SK-N-MC (cell line): ENCODE results near the gene ETV3.

ENCODE experiments used
- DNase-seq: peaks from one replicate; pipeline ENCODE4 v3.0.0-alpha.2; 2011; ENCODE audit warnings: low read depth, low spot score
- H3K27ac ChIP-seq: fragments of 200-600 bp; sonication (generic); 2 replicates; pipeline ENCODE4 v1.5.1; 2016; ENCODE audit warnings: mixed run types
- H3K36me3 ChIP-seq: fragments of 200-600 bp; sonication (generic); 2 replicates; pipeline ENCODE4 v1.6.1; 2017; ENCODE audit warnings: antibody characterized with exemption, low read length, mixed read lengths; ENCODE audit not compliant: insufficient read depth
- H3K4me3 ChIP-seq: fragments of 200-600 bp; sonication (generic); 2 replicates; pipeline ENCODE4 v1.5.1; 2016
- H3K9ac ChIP-seq: fragments of 200-600 bp; sonication (generic); 2 replicates; pipeline ENCODE4 v1.8.0; 2017; ENCODE audit warnings: mixed run types, mixed read lengths; ENCODE audit not compliant: insufficient read length
- H3K9me3 ChIP-seq: fragments of 200-600 bp; sonication (generic); 2 replicates; pipeline ENCODE4 v1.6.1; 2017; ENCODE audit warnings: low read depth, mild to moderate bottlenecking, antibody characterized with exemption, low read length, moderate library complexity, mixed read lengths
- EZH2 ChIP-seq: fragments of 200-600 bp; sonication (generic); IDR thresholded peaks from one replicate; pipeline ENCODE4 v1.6.1; 2017; ENCODE audit warnings: antibody characterized with exemption
- FOXP2 ChIP-seq: optimal IDR thresholded peaks from 2 replicates; pipeline ENCODE3; 2011; ENCODE audit warnings: mild to moderate bottlenecking, moderate library complexity; ENCODE audit not compliant: insufficient read depth; ENCODE audit errors: extremely low read length, control extremely low read depth
- POLR2AphosphoS5 ChIP-seq: IDR thresholded peaks from 2 replicates; pipeline ENCODE4 v1.6.1; 2012; ENCODE audit warnings: mild to moderate bottlenecking, low read depth, low read length, borderline replicate concordance

The ETV3 gene

DNA sequence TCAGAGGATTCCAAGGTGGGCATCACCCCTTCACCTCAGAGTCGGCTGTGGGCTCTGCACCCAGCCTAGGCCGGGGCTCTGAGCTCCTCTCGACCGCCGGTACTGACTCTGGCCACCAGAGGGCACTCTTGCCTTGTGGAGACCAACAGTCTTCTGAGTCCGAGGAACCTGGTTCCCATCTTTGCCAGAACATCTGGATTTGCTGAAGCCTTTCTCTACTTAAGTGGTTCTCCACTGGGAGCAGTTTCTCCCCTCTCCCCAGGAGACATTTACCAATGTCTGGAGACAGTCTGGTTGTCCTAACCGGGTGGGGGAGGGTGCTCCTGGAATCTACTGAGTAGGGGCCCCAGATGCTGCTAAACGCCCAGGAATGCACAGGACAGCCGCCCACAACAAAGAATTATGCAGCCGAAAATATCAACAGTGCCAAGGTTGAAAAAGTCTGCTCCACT, 48.0 kb downstream of the ETV3 start:
- no peaks in the 10 kb centered on the region for H3K36me3 ChIP-seq

GRCh38 chr1:157089789-157090188, 48.4 kb downstream of the ETV3 start:
- H3K27ac ChIP-seq = no peak overlapping the region
- no peak overlapping the region for H3K4me3 ChIP-seq
- H3K36me3 ChIP-seq = no peaks in the 10 kb centered on the region
- H3K9me3 ChIP-seq = no peaks in the 10 kb centered on the region
- TF ChIP-seq EZH2 = no peak
- no peak for TF ChIP-seq POLR2AphosphoS5
- no peak for TF ChIP-seq FOXP2
- no peak for DNase-seq
- no peak overlapping the region for H3K9ac ChIP-seq

More for the DNA sequence above, 48.0 kb downstream of the ETV3 start:
- peak overlapping the region; percentile 66 for H3K4me3 ChIP-seq
- no peak for TF ChIP-seq POLR2AphosphoS5
- no peak for TF ChIP-seq EZH2
- TF ChIP-seq FOXP2 = no peak
- no peaks in the 10 kb centered on the region for H3K9me3 ChIP-seq
- peak overlapping the region; percentile 72 for H3K27ac ChIP-seq
- no peak overlapping the region for H3K9ac ChIP-seq
- peak; percentile 81 for DNase-seq

DNA sequence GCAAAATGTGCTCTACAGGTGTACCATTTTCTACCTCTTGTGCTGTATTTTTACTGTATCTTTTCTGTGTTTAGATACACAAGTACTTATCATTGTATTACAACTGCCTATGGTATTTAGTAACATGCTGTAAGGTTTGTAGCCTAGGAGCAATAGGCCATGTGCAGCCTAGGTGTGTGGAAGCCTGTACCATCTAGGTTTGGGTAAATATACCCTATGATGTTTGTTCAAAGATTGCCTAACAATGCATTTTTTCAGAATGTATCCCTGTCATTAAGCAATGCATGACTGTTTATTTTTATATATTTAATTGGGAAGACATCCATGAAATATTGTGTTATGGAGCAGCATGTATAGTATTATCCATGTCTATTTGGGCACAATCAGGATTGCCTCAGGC, 49.6 kb downstream of the ETV3 start:
- H3K36me3 ChIP-seq = no peaks in the 10 kb centered on the region
- TF ChIP-seq POLR2AphosphoS5 = no peak
- no peak for TF ChIP-seq EZH2
- no peak for TF ChIP-seq FOXP2
- H3K4me3 ChIP-seq = no peak overlapping the region
- no peak overlapping the region for H3K9ac ChIP-seq
- H3K9me3 ChIP-seq = no peaks in the 10 kb centered on the region
- no peak overlapping the region for H3K27ac ChIP-seq
- DNase-seq = no peak

GRCh38 chr1:157087030-157087429, 51.2 kb downstream of the ETV3 start:
- no peak overlapping the region for H3K27ac ChIP-seq
- TF ChIP-seq EZH2 (no peak), FOXP2 (no peak), POLR2AphosphoS5 (no peak)
- no peak for DNase-seq
- H3K9me3 ChIP-seq = no peaks in the 10 kb centered on the region
- H3K4me3 ChIP-seq = no peak overlapping the region
- H3K9ac ChIP-seq = no peak overlapping the region
- H3K36me3 ChIP-seq = no peaks in the 10 kb centered on the region

- Histone ChIP-seq H3K27ac (no peak overlapping the region), H3K9ac (no peak overlapping the region), H3K36me3 (no peaks in the 10 kb centered on the region), H3K9me3 (no peaks in the 10 kb centered on the region), H3K4me3 (no peak overlapping the region)
- DNase-seq = no peak
- TF ChIP-seq EZH2 = no peak
- no peak for TF ChIP-seq FOXP2
- no peak for TF ChIP-seq POLR2AphosphoS5
Measured at GRCh38 chr1:157086299-157086698, 51.9 kb downstream of the ETV3 start.

DNA sequence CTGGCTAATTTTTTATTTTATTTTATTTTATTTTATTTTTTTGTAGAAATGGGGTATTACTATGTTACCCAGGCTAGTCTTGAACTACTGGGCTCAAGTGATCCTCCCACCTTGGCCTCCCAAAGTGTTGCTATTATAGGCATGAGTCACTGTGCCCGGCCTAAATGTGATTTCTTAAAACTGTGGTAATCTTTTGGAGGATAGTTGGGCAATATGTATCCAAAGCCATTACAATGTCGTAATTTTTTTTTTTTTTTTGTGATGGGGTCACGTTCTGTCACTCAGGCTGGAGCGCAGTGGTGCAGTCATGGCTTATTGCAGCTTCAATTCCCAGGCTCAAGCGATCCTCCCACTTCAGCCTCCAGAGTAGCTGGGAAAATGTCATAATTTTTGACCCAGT, 52.8 kb downstream of the ETV3 start:
- no peak for DNase-seq
- no peak overlapping the region for H3K4me3 ChIP-seq
- H3K36me3 ChIP-seq = no peaks in the 10 kb centered on the region
- no peak overlapping the region for H3K27ac ChIP-seq
- TF ChIP-seq POLR2AphosphoS5 (no peak), FOXP2 (no peak), EZH2 (no peak)
- H3K9me3 ChIP-seq = no peaks in the 10 kb centered on the region
- no peak overlapping the region for H3K9ac ChIP-seq

DNA sequence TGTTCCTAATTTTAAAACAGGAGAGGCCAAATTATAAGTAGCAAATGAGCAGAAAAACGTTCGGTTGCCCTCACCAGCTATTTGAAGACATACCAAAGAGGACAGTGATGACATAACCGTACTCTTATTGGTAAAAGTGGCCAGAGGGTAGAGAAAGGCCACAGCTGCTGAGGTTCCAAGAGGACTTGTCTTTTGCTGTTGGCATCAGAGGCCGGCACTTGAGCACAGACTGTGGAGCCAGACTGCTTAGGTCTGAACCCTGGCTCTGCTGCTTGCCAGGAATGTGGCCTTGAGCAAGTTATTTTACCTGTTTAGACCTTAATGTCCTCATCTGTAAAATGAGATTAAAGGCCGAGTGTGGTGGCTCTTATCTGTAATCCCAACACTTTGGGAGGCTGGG, 53.5 kb downstream of the ETV3 start:
- no peak overlapping the region for H3K27ac ChIP-seq
- DNase-seq = no peak
- H3K4me3 ChIP-seq = no peak overlapping the region
- H3K36me3 ChIP-seq = no peaks in the 10 kb centered on the region
- H3K9ac ChIP-seq = no peak overlapping the region
- H3K9me3 ChIP-seq = no peaks in the 10 kb centered on the region
- no peak for TF ChIP-seq EZH2
- no peak for TF ChIP-seq FOXP2
- no peak for TF ChIP-seq POLR2AphosphoS5

DNA sequence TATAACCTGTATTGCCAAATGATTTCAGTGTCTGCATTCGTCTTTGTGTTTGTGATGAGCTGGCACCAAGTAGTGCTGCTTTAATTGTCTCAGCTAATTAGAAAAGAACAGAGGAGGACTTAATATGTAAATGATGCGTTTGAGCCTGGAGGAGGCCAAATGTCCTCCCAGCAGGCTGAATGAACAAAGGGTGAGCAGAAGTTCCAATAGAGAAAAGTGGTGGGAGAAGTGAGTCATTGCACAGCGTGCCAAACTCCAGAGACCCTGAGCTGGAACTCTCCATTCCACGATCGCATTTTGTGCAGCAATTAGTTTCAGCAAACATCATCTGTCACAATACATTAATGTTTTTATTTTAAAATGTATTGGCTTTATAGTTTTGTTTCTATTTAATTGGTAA, 56.5 kb downstream of the ETV3 start:
- DNase-seq = no peak
- Histone ChIP-seq H3K4me3 (no peak overlapping the region), H3K9me3 (no peaks in the 10 kb centered on the region), H3K9ac (no peak overlapping the region), H3K36me3 (no peaks in the 10 kb centered on the region), H3K27ac (no peak overlapping the region)
- TF ChIP-seq FOXP2 = no peak
- TF ChIP-seq POLR2AphosphoS5 = no peak
- TF ChIP-seq EZH2 = no peak

DNA sequence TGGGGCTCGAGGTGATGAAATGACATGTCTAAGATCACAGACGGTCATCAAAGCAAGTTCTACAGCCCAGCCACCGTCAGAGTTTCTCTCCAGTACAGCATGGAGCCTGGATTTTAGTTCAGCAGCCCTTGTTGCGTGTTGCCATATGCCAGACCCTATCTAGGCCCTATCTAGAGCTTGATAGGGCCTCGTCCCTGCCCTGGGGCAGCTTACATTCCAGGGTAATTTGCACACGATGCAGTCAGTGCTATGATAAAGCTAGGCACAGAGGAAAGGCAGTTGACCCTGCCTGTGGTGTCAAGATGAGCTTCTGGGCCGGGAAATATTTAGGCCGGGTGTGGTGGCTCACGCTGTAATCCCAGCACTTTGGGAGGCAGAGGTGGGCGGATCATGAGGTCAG, 57.5 kb downstream of the ETV3 start:
- Histone ChIP-seq H3K9me3 (no peaks in the 10 kb centered on the region), H3K27ac (no peak overlapping the region), H3K4me3 (no peak overlapping the region), H3K9ac (no peak overlapping the region), H3K36me3 (no peaks in the 10 kb centered on the region)
- DNase-seq = no peak
- TF ChIP-seq EZH2 = no peak
- no peak for TF ChIP-seq POLR2AphosphoS5
- no peak for TF ChIP-seq FOXP2
